GM23338 (cell line): Measurements from ENCODE around the gene SLC43A2. TPM values are rescaled to one million over a fixed set of nuclear protein-coding genes. Genes with fewer than 3 reads are reported as not detected.
"Not testable (repeated sequence)": the region's sequence is repeated elsewhere in the genome, so short reads cannot be mapped to it uniquely, and the experiment has no call there.

Source experiments
- ATAC-seq: fragments of 200-7000 bp; cut with Tn5 transposase; 3 replicates; pipeline ENCODE4 v1.9.1; 2020
- DNase-seq: peaks from one replicate; pipeline ENCODE4 v3.0.0-alpha.2; 2015; ENCODE audit warnings: low spot score
- H2AFZ ChIP-seq: fragments of 200-600 bp; sonication (generic); 2 replicates; pipeline ENCODE4 v1.8.0; 2016; ENCODE audit warnings: antibody characterized with exemption, mild to moderate bottlenecking, moderate library complexity
- H3F3A ChIP-seq: fragments of 200-600 bp; sonication (generic); replicated peaks from 2 replicates; pipeline ENCODE4 v1.8.0; 2017; ENCODE audit warnings: antibody characterized with exemption, mixed run types, low read depth
- H3K27ac ChIP-seq: fragments of 200-600 bp; sonication (generic); 2 replicates; pipeline ENCODE4 v1.6.1; 2016; ENCODE audit warnings: low read depth
- H3K27me3 ChIP-seq: fragments of 200-600 bp; sonication (generic); 2 replicates; pipeline ENCODE4 v1.8.0; 2016; ENCODE audit warnings: mild to moderate bottlenecking, mixed run types, moderate library complexity; ENCODE audit not compliant: insufficient read depth
- H3K36me3 ChIP-seq: fragments of 200-600 bp; sonication (generic); 2 replicates; pipeline ENCODE4 v1.8.0; 2016; ENCODE audit warnings: mild to moderate bottlenecking; ENCODE audit not compliant: insufficient read depth
- H3K4me1 ChIP-seq: fragments of 200-600 bp; sonication (generic); 2 replicates; pipeline ENCODE4 v1.8.0; 2016; ENCODE audit warnings: mild to moderate bottlenecking, moderate library complexity; ENCODE audit not compliant: insufficient read depth
- H3K4me2 ChIP-seq: fragments of 200-600 bp; sonication (generic); 2 replicates; pipeline ENCODE4 v1.7.1; 2017; ENCODE audit warnings: mixed run types
- H3K4me3 ChIP-seq: fragments of 200-600 bp; sonication (generic); 2 replicates; pipeline ENCODE4 v1.6.1; 2016; ENCODE audit warnings: mixed run types
- H3K79me2 ChIP-seq: fragments of 200-600 bp; sonication (generic); replicated peaks from 2 replicates; pipeline ENCODE4 v1.8.0; 2017; ENCODE audit warnings: mild to moderate bottlenecking; ENCODE audit not compliant: insufficient read depth
- H3K9me2 ChIP-seq: fragments of 200-600 bp; sonication (generic); 2 replicates; pipeline ENCODE4 v1.8.0; 2017; ENCODE audit not compliant: insufficient read depth
- H4K20me1 ChIP-seq: fragments of 200-600 bp; sonication (generic); replicated peaks from 2 replicates; pipeline ENCODE4 v1.8.0; 2017; ENCODE audit warnings: mild to moderate bottlenecking; ENCODE audit not compliant: insufficient read depth
- H3K27ac Mint-ChIP-seq: 2 replicates; pipeline ENCODE4 v1.8.0; 2020; ENCODE audit warnings: inconsistent platforms, mild to moderate bottlenecking, moderate library complexity, mixed read lengths
- H3K27me3 Mint-ChIP-seq: 3 replicates; pipeline ENCODE4 v1.8.0; 2022; ENCODE audit warnings: low read depth, mild to moderate bottlenecking, moderate library complexity, mixed read lengths, inconsistent platforms; ENCODE audit not compliant: insufficient read depth, poor library complexity
- H3K36me3 Mint-ChIP-seq: 3 replicates; pipeline ENCODE4 v1.8.0; 2021; ENCODE audit warnings: low read depth, mild to moderate bottlenecking, inconsistent platforms, moderate library complexity, mixed read lengths
- H3K4me1 Mint-ChIP-seq: 3 replicates; pipeline ENCODE4 v1.8.0; 2020; ENCODE audit warnings: mild to moderate bottlenecking, inconsistent platforms, mixed read lengths
- H3K4me3 Mint-ChIP-seq: 3 replicates; pipeline ENCODE4 v1.8.0; 2021; ENCODE audit warnings: moderate library complexity, mild to moderate bottlenecking, inconsistent platforms, mixed read lengths
- H3K9me3 Mint-ChIP-seq: 3 replicates; pipeline ENCODE4 v1.8.0; 2020; ENCODE audit warnings: moderate library complexity, mild to moderate bottlenecking, inconsistent platforms, mixed read lengths
- CTCF ChIP-seq, 2 experiments: fragments of 200-600 bp in 1 of 2; sonication (generic) in 1 of 2; conservative IDR thresholded peaks; 2 replicates each; pipeline versions ENCODE4 v1.5.1 to v1.6.1; 2016 to 2017; ENCODE audit warnings: antibody characterized with exemption in 2 of 2, low read depth in 2 of 2, mild to moderate bottlenecking in 2 of 2, moderate library complexity in 1 of 2
- ETS1 ChIP-seq: IDR thresholded peaks from 2 replicates; pipeline ENCODE4 v1.6.1; 2016; ENCODE audit warnings: antibody characterized with exemption
- EZH2 ChIP-seq: fragments of 200-600 bp; sonication (generic); IDR thresholded peaks from one replicate; pipeline ENCODE4 v1.8.0; 2017; ENCODE audit warnings: antibody characterized with exemption, mild to moderate bottlenecking, low read depth; ENCODE audit not compliant: unreplicated experiment
- JUNB ChIP-seq: IDR thresholded peaks from one replicate; pipeline ENCODE4 v1.6.1; 2016; ENCODE audit warnings: antibody characterized with exemption; ENCODE audit not compliant: unreplicated experiment
- NANOG ChIP-seq: IDR thresholded peaks from 2 replicates; pipeline ENCODE4 v1.6.1; 2016; ENCODE audit warnings: antibody characterized with exemption, borderline replicate concordance
- POLR2AphosphoS5 ChIP-seq: IDR thresholded peaks from 2 replicates; pipeline ENCODE4 v1.6.1; 2016; ENCODE audit warnings: antibody characterized with exemption, low read depth
- REST ChIP-seq: IDR thresholded peaks from one replicate; pipeline ENCODE4 v1.6.1; 2018; ENCODE audit warnings: antibody characterized with exemption; ENCODE audit not compliant: unreplicated experiment
- ZNF331 ChIP-seq: fragments of 250-450 bp; sonication (Bioruptor Pico); IDR thresholded peaks from 2 replicates; pipeline ENCODE4 v1.5.0; 2020; ENCODE audit warnings: low read depth, mild to moderate bottlenecking, moderate library complexity
- polyA plus RNA-seq: library from polyadenylated mRNA; unstranded; fragments of >200 nt; fragmentation: Nextera tagmentation; extraction: Ambion mirVana; gene quantifications from 2 replicates; pipeline ENCODE4 v1.2.1, GENCODE V29; 2016
- total RNA-seq: library from RNA; depleted of rRNA; stranded (reverse); fragments of >200 nt; shearing (Covaris generic); gene quantifications from 2 replicates; pipeline ENCODE4 v1.2.3, GENCODE V29; 2014

SLC43A2 gene
- total and polyA plus RNA-seq, 2 experiments from 2014 or later: 2.2 to 9.8 TPM

GRCh38 chr17:1563786-1564613 is 64.6 kb downstream of the SLC43A2 start (continued):
- TF ChIP-seq REST: no peak

GRCh38 chr17:1563471-1563785 is 65.2 kb downstream of the SLC43A2 start:
- not testable (repeated sequence) for H3K27ac ChIP-seq, H3K36me3 ChIP-seq, H3K36me3 Mint-ChIP-seq, H3K27ac Mint-ChIP-seq, DNase-seq, H3F3A ChIP-seq, H3K9me2 ChIP-seq, H2AFZ ChIP-seq, ATAC-seq, H3K27me3 ChIP-seq, H3K4me2 ChIP-seq, H3K4me3 ChIP-seq
- Histone ChIP-seq H4K20me1 (peaks cover 26% of the 10 kb centered on the region), H3K79me2 (peaks cover 31% of the 10 kb centered on the region), H3K4me1 (peaks cover 12% of the 10 kb centered on the region; the same call in 1 of the 2 replicates)
- H3K4me1 Mint-ChIP-seq: peaks cover 35% of the 10 kb centered on the region
- H3K4me3 Mint-ChIP-seq: peak overlapping the region; percentile 33
- H3K27me3 Mint-ChIP-seq: peaks cover 26% of the 10 kb centered on the region
- H3K9me3 Mint-ChIP-seq: peaks cover 10% of the 10 kb centered on the region; the same call in 2 of the 3 replicates

- H3K4me1 Mint-ChIP-seq: peaks cover 35% of the 10 kb centered on the region
- H3F3A ChIP-seq: no peaks in the 10 kb centered on the region; the same call in 1 of the 2 replicates
- peak overlapping the region; percentile 84 for H3K4me2 ChIP-seq
- peak overlapping the region; percentile 70 for H3K4me3 ChIP-seq
- H3K4me3 Mint-ChIP-seq: peak overlapping the region; percentile 89; the same call in 2 of the 3 replicates
- ATAC-seq (peak; percentile 15), DNase-seq (peak; percentile 50)
- peaks cover 26% of the 10 kb centered on the region for H3K27me3 Mint-ChIP-seq
- H3K27ac Mint-ChIP-seq: no peak overlapping the region
- H2AFZ ChIP-seq: no peak overlapping the region
- peaks cover 12% of the 10 kb centered on the region; the same call in 1 of the 2 replicates for H3K4me1 ChIP-seq
- H3K9me3 Mint-ChIP-seq: peaks cover 6% of the 10 kb centered on the region; the same call in 2 of the 3 replicates
- H3K79me2 ChIP-seq: peaks cover 41% of the 10 kb centered on the region
- no peak overlapping the region for H3K27ac ChIP-seq
- H3K36me3 Mint-ChIP-seq: no peaks in the 10 kb centered on the region
- H3K27me3 ChIP-seq: no peaks in the 10 kb centered on the region
- no peaks in the 10 kb centered on the region for H3K9me2 ChIP-seq
- peaks cover 31% of the 10 kb centered on the region for H4K20me1 ChIP-seq
- no peaks in the 10 kb centered on the region for H3K36me3 ChIP-seq
- no peak for TF ChIP-seq EZH2
- TF ChIP-seq CTCF (conservative IDR thresholded peaks at IDR 0.05; ENCODE audit: low read depth in 2 of 2): no peak
- TF ChIP-seq ZNF331 (CRISPR knock-in tag): no peak
- TF ChIP-seq JUNB: no peak
- no peak for TF ChIP-seq POLR2AphosphoS5
- TF ChIP-seq NANOG: no peak
- no peak for TF ChIP-seq ETS1
These were observed 66.4 kb downstream of the SLC43A2 start for GRCh38 chr17:1562176-1562643.
